ENCODE results near the gene B3GAT1.

GRCh38 chr11:134380229-134380628, 31.8 kb downstream of the B3GAT1 start:
- TF ChIP-seq, protein P1, sequence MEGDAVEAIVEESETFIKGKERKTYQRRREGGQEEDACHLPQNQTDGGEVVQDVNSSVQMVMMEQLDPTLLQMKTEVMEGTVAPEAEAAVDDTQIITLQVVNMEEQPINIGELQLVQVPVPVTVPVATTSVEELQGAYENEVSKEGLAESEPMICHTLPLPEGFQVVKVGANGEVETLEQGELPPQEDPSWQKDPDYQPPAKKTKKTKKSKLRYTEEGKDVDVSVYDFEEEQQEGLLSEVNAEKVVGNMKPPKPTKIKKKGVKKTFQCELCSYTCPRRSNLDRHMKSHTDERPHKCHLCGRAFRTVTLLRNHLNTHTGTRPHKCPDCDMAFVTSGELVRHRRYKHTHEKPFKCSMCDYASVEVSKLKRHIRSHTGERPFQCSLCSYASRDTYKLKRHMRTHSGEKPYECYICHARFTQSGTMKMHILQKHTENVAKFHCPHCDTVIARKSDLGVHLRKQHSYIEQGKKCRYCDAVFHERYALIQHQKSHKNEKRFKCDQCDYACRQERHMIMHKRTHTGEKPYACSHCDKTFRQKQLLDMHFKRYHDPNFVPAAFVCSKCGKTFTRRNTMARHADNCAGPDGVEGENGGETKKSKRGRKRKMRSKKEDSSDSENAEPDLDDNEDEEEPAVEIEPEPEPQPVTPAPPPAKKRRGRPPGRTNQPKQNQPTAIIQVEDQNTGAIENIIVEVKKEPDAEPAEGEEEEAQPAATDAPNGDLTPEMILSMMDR (conservative IDR thresholded peaks at IDR 0.05; ENCODE audit: low read depth in 2 of 2): no peak
- TF ChIP-seq CREB1 (CRISPR knock-in tag; IDR thresholded peaks at IDR 0.05; ENCODE audit: low read depth): no peak
- no peak for TF ChIP-seq POLR2AphosphoS5 (IDR thresholded peaks at IDR 0.05; ENCODE audit: low read depth)
- TF ChIP-seq REST (IDR thresholded peaks at IDR 0.05; ENCODE audit: unreplicated experiment): no peak
- TF ChIP-seq ZNF114 (CRISPR knock-in tag; IDR thresholded peaks at IDR 0.05): no peak
- no peak for TF ChIP-seq EZH2 (IDR thresholded peaks at IDR 0.05; ENCODE audit: low read depth, unreplicated experiment)
- TF ChIP-seq EZH2phosphoT487 (IDR thresholded peaks at IDR 0.05; ENCODE audit: unreplicated experiment): no peak
- no peak for TF ChIP-seq ZNF462 (CRISPR knock-in tag; IDR thresholded peaks at IDR 0.05)
- no peak for TF ChIP-seq NANOG (IDR thresholded peaks at IDR 0.05; ENCODE audit: borderline replicate concordance)
- TF ChIP-seq STAT1 (IDR thresholded peaks at IDR 0.05; ENCODE audit: unreplicated experiment): no peak
- TF ChIP-seq JUNB (IDR thresholded peaks at IDR 0.05; ENCODE audit: unreplicated experiment): no peak
- no peak for TF ChIP-seq ZNF331 (CRISPR knock-in tag; IDR thresholded peaks at IDR 0.05; ENCODE audit: low read depth)
- TF ChIP-seq, protein P2, sequence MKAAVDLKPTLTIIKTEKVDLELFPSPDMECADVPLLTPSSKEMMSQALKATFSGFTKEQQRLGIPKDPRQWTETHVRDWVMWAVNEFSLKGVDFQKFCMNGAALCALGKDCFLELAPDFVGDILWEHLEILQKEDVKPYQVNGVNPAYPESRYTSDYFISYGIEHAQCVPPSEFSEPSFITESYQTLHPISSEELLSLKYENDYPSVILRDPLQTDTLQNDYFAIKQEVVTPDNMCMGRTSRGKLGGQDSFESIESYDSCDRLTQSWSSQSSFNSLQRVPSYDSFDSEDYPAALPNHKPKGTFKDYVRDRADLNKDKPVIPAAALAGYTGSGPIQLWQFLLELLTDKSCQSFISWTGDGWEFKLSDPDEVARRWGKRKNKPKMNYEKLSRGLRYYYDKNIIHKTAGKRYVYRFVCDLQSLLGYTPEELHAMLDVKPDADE (IDR thresholded peaks at IDR 0.05): no peak
